Stimulated activated memory B cell treated with anti-CD40 and anti-IgM and Interleukin-4, amounts not matched to agents 10 μg/mL and 1 μg/mL and 100 μg/mL, for 72 hours (primary cell): ENCODE measurements around the gene AOAH.
"Not testable (repeated sequence)": the region's sequence is repeated elsewhere in the genome, so short reads cannot be mapped to it uniquely, and the experiment has no call there.

Experiments
- ATAC-seq: fragments of 150-1000 bp; cut with Tn5 transposase; 2 replicates; pipeline ENCODE4 v1.10.0; 2021
- H3K27ac Mint-ChIP-seq: one replicate; pipeline ENCODE4 v1.8.0; 2022; ENCODE audit warnings: mild to moderate bottlenecking, mixed read lengths
- H3K27me3 Mint-ChIP-seq: one replicate; pipeline ENCODE4 v1.8.0; 2022; ENCODE audit warnings: mixed read lengths
- H3K36me3 Mint-ChIP-seq: one replicate; pipeline ENCODE4 v1.8.0; 2022; ENCODE audit warnings: mixed read lengths
- H3K4me1 Mint-ChIP-seq: one replicate; pipeline ENCODE4 v1.8.0; 2022; ENCODE audit warnings: mixed read lengths
- H3K4me3 Mint-ChIP-seq: one replicate; pipeline ENCODE4 v1.8.0; 2022; ENCODE audit warnings: mild to moderate bottlenecking, moderate library complexity, mixed read lengths
- H3K9me3 Mint-ChIP-seq: one replicate; pipeline ENCODE4 v1.8.0; 2022; ENCODE audit warnings: mixed read lengths

The AOAH gene

GRCh38 chr7:36506130-36506798, 218.0 kb downstream of the AOAH start:
- H3K27ac Mint-ChIP-seq: no peak overlapping the region
- ATAC-seq: no peak
- no peaks in the 10 kb centered on the region for H3K9me3 Mint-ChIP-seq
- no peaks in the 10 kb centered on the region for H3K36me3 Mint-ChIP-seq
- no peaks in the 10 kb centered on the region for H3K27me3 Mint-ChIP-seq
- no peaks in the 10 kb centered on the region for H3K4me1 Mint-ChIP-seq
- H3K4me3 Mint-ChIP-seq: no peak overlapping the region

GRCh38 chr7:36504617-36505016, 219.7 kb downstream of the AOAH start:
- H3K4me3 Mint-ChIP-seq, H3K27me3 Mint-ChIP-seq, H3K9me3 Mint-ChIP-seq, H3K27ac Mint-ChIP-seq, H3K36me3 Mint-ChIP-seq, H3K4me1 Mint-ChIP-seq, ATAC-seq: not testable (repeated sequence)

GRCh38 chr7:36504216-36504615, 220.1 kb downstream of the AOAH start:
- H3K4me3 Mint-ChIP-seq, H3K4me1 Mint-ChIP-seq, H3K9me3 Mint-ChIP-seq, H3K27me3 Mint-ChIP-seq, H3K27ac Mint-ChIP-seq, ATAC-seq, H3K36me3 Mint-ChIP-seq: not testable (repeated sequence)

DNA sequence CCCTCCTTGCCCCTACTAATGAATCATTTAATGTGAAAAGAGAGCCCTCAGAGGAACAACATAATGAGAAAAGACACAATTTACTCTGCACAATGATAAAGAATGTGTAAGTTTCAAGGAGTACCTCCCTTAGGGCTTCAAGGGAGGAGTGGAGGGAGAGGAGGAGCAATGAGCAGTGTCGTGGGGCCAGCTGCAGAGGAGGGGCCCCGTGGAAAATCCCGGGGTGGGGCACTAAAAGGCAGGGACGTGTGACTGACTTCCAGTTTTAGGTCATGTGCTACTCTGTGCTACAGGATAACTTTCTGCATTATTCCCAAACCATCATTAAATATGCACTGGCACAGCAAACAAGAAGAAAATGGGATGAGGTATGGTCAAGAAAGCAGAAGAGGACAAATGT, 226.5 kb downstream of the AOAH start:
- Mint-ChIP-seq H3K36me3 (no peaks in the 10 kb centered on the region), H3K4me3 (no peak overlapping the region), H3K27ac (no peak overlapping the region), H3K4me1 (no peaks in the 10 kb centered on the region), H3K27me3 (peaks cover 51% of the 10 kb centered on the region), H3K9me3 (no peaks in the 10 kb centered on the region)
- no peak for ATAC-seq

- not testable (repeated sequence) for H3K4me1 Mint-ChIP-seq, H3K4me3 Mint-ChIP-seq, H3K27ac Mint-ChIP-seq, H3K9me3 Mint-ChIP-seq, ATAC-seq, H3K36me3 Mint-ChIP-seq
- peaks cover 51% of the 10 kb centered on the region for H3K27me3 Mint-ChIP-seq
These were observed 227.1 kb downstream of the AOAH start for GRCh38 chr7:36497176-36497575.

DNA sequence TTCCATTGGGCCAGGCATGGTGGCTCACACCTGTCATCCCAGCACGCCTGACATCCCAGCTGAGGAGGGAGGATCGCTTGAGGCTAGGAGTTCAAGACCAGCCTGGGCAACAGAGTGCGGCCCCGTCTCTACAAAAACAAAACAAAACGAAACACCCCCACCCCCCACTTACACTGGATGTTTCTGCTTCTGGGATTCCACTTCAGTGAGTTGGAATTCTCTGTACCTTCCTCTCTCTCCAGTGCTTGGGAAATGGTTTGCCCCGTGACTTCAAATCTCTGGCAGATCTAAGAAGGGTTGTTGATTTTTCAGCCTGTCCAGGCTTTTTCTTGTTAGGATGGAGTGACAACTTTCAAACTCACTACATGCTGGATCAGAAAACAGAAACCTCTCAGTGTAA, 227.7 kb downstream of the AOAH start:
- no peak overlapping the region for H3K27ac Mint-ChIP-seq
- no peak for ATAC-seq
- H3K27me3 Mint-ChIP-seq: peaks cover 51% of the 10 kb centered on the region
- H3K9me3 Mint-ChIP-seq: no peaks in the 10 kb centered on the region
- H3K4me3 Mint-ChIP-seq: no peak overlapping the region
- no peaks in the 10 kb centered on the region for H3K36me3 Mint-ChIP-seq
- no peaks in the 10 kb centered on the region for H3K4me1 Mint-ChIP-seq

DNA sequence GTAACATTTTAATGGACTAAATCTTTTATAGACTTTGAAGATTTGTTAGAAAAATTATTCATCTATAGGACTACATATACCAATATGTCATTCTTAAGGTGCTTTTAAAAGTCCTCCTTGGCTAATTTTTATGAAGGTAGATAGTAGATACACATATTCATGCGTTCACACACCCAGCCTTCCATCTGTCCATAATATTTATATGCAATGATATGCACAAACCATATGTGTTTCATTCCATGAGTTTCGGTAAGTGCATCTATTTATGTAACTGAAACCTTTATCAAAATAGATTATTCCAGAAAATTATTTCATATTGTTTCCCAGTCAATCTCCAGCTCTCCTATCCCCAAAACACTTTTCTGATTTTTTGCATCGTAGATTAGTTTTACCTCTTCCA, 233.0 kb downstream of the AOAH start:
- H3K27ac Mint-ChIP-seq: no peak overlapping the region

DNA sequence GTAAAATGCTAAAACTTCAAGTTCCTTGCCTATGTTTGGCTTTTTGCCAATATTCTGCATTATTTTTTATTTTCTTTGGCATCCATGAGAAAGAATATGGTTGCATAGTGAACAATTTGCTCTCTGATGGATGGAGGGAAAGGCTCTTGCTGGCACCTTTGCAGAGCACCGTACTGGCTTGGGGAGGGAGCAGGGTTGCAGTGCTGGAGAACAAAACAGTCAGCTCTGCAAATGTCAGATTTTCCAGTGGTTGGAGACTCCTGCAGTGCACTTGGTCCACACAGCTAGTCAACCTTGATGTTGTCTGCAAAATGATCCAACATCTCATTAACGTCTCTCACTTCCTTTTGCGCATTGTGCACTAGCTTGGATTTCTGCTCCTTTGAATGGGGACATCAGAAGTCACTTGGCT, 233.9 kb downstream of the AOAH start:
- no peak overlapping the region for H3K27ac Mint-ChIP-seq
- no peaks in the 10 kb centered on the region for H3K9me3 Mint-ChIP-seq
- H3K4me1 Mint-ChIP-seq: no peaks in the 10 kb centered on the region
- peaks cover 20% of the 10 kb centered on the region for H3K27me3 Mint-ChIP-seq
- no peak overlapping the region for H3K4me3 Mint-ChIP-seq
- ATAC-seq: no peak
- H3K36me3 Mint-ChIP-seq: no peaks in the 10 kb centered on the region

More for the DNA sequence above, 233.0 kb downstream of the AOAH start:
- Mint-ChIP-seq H3K9me3 (no peaks in the 10 kb centered on the region), H3K4me1 (no peaks in the 10 kb centered on the region), H3K4me3 (no peak overlapping the region), H3K27me3 (peaks cover 28% of the 10 kb centered on the region), H3K36me3 (no peaks in the 10 kb centered on the region)
- ATAC-seq: no peak

- H3K36me3 Mint-ChIP-seq, H3K27ac Mint-ChIP-seq, H3K9me3 Mint-ChIP-seq, H3K4me1 Mint-ChIP-seq, H3K4me3 Mint-ChIP-seq, ATAC-seq: not testable (repeated sequence)
- H3K27me3 Mint-ChIP-seq: peaks cover 12% of the 10 kb centered on the region
These were observed 235.6 kb downstream of the AOAH start for GRCh38 chr7:36488672-36489071.

- no peaks in the 10 kb centered on the region for H3K4me1 Mint-ChIP-seq
- H3K9me3 Mint-ChIP-seq: no peaks in the 10 kb centered on the region
- no peaks in the 10 kb centered on the region for H3K36me3 Mint-ChIP-seq
- H3K4me3 Mint-ChIP-seq: no peak overlapping the region
- peaks cover 20% of the 10 kb centered on the region for H3K27me3 Mint-ChIP-seq
- no peak for ATAC-seq
- no peak overlapping the region for H3K27ac Mint-ChIP-seq
These were observed 236.4 kb downstream of the AOAH start for GRCh38 chr7:36487756-36488336.

DNA sequence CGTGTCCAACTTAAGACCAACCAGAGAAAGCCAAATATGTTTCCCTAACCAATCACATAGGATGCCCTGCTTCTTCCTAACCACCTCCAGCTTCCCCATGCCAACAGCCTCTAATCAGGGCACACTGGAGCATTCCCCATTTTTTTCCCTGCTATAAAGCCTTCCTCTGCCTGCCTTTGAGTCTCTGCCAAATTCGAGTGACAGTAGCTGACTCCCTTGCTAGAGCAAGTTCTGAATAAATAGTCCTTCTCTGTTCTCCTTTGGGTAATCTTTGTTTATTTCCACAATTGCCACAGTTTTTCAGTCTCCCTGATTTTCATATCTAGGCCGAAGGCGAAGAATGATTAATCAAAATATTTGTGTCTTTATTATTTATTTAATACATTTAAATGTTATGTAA, 238.0 kb downstream of the AOAH start:
- peaks cover 29% of the 10 kb centered on the region for H3K27me3 Mint-ChIP-seq
- no peaks in the 10 kb centered on the region for H3K4me1 Mint-ChIP-seq
- ATAC-seq: no peak
- no peak overlapping the region for H3K27ac Mint-ChIP-seq
- H3K36me3 Mint-ChIP-seq: peaks cover 8% of the 10 kb centered on the region
- no peak overlapping the region for H3K4me3 Mint-ChIP-seq
- no peaks in the 10 kb centered on the region for H3K9me3 Mint-ChIP-seq

- ATAC-seq: no peak
- Mint-ChIP-seq H3K4me3 (no peak overlapping the region), H3K27me3 (peaks cover 28% of the 10 kb centered on the region), H3K36me3 (peaks cover 15% of the 10 kb centered on the region), H3K9me3 (peaks cover 12% of the 10 kb centered on the region), H3K27ac (no peak overlapping the region), H3K4me1 (no peaks in the 10 kb centered on the region)
These were observed 240.0 kb downstream of the AOAH start for GRCh38 chr7:36484265-36484664.

DNA sequence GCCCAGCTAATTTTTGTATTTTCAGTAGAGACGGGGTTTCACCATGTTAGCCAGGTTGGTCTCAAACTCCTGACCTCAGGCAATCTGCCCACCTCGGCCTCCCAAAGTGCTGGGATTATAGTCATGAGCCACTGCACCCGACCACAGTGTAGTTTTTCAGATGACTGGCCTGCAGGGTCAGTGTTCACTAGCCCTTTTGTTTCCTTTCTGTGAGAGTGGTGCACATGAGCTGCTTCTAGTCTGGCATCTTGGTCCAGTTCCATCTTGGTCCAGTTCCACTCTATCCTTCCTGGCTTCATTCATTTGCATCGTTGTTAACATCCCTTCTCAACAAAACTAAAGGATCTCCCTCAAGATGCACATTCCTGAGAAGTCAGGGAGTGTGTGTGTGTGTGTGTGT, 240.4 kb downstream of the AOAH start:
- ATAC-seq, H3K4me3 Mint-ChIP-seq, H3K4me1 Mint-ChIP-seq, H3K27ac Mint-ChIP-seq: not testable (repeated sequence)
- Mint-ChIP-seq H3K27me3 (peaks cover 28% of the 10 kb centered on the region), H3K9me3 (peaks cover 17% of the 10 kb centered on the region), H3K36me3 (peaks cover 15% of the 10 kb centered on the region)

DNA sequence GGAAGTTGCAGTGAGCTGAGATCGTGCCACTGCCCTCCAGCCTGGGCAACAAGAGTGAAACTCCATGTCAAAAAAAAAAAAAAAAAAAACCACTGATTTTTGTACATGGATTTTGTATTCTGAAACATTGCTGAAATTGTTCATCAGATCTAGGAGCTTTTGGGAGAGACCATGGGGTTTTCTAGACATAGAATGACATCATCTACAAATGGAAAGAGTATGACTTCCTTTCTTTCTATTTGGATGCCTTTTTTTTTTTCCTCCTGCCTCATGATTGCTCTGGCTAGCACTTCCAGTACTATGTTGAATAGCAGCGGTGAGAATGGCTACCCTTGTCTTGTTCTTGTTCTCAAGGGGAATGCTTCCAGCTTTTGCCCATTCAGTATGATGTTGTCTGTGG, 245.5 kb downstream of the AOAH start:
- Mint-ChIP-seq H3K9me3 (peaks cover 17% of the 10 kb centered on the region), H3K27me3 (peaks cover 27% of the 10 kb centered on the region), H3K27ac (no peak overlapping the region), H3K4me3 (no peak overlapping the region), H3K4me1 (no peaks in the 10 kb centered on the region), H3K36me3 (peaks cover 15% of the 10 kb centered on the region)
- ATAC-seq: no peak

DNA sequence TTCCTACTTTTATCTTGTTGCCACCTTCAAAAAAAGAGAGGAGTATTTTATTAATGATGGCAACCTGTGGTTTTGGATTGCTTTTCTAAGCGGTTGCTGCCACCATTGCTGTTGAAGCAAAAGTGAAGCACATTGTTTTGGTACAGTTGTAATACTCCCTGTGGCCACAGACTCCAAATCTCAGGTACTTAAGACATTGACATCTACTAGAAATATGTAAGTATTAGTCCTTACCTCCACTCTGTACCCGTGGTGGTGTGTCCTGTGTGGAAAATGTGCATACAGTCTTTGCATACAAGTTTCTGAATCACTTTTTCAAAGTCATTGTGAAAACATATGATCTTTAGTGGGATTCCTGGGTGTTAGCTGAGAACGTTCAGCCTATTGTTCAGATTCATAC, 248.9 kb downstream of the AOAH start:
- no peak for ATAC-seq
- H3K4me3 Mint-ChIP-seq: no peak overlapping the region
- peaks cover 8% of the 10 kb centered on the region for H3K27me3 Mint-ChIP-seq
- H3K4me1 Mint-ChIP-seq: no peaks in the 10 kb centered on the region
- H3K36me3 Mint-ChIP-seq: peaks cover 8% of the 10 kb centered on the region
- no peak overlapping the region for H3K27ac Mint-ChIP-seq
- H3K9me3 Mint-ChIP-seq: peaks cover 13% of the 10 kb centered on the region

DNA sequence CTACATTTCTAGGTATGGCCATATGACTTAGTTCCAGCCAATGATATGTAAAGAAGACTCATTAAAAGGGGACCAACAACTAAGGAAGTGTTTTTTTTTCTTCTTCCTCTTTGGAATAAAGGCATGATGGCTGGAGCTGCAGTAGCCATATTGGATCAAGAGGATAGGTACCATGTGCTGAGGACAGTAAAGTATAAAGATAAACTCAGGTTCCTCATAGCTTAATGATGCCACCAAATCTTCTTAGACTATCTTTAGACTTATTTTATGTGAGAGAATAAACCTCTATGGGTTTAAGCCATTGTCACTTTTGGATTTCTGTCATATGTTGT, 249.3 kb downstream of the AOAH start:
- peaks cover 11% of the 10 kb centered on the region for H3K9me3 Mint-ChIP-seq
- no peak overlapping the region for H3K4me3 Mint-ChIP-seq

More for the DNA sequence above, 249.3 kb downstream of the AOAH start:
- H3K36me3 Mint-ChIP-seq: peaks cover 7% of the 10 kb centered on the region
- no peak for ATAC-seq
- H3K27me3 Mint-ChIP-seq: peaks cover 9% of the 10 kb centered on the region
- no peaks in the 10 kb centered on the region for H3K4me1 Mint-ChIP-seq
- no peak overlapping the region for H3K27ac Mint-ChIP-seq
